ENCODE measurements around the gene MAP7.

GRCh38 chr6:136475686-136476085 is 74.5 kb downstream of the MAP7 start:
- TF ChIP-seq POLR2A (IDR thresholded peaks at IDR 0.05) (no peak), POLR2AphosphoS5 (IDR thresholded peaks at IDR 0.05) (no peak), CTCF (IDR thresholded peaks at IDR 0.05) (no peak)
